ENCODE results near the gene GRID2.
"Not testable (repeated sequence)": the region's sequence is repeated elsewhere in the genome, so short reads cannot be mapped to it uniquely, and the experiment has no call there.

The GRID2 gene

GRCh38 chr4:92303621-92304027, at the start of gene GRID2:
GRID2 (plus strand) TSS chr4:92303966.
- no peak for DNase-seq (ENCODE audit: low spot score)

- no peak for DNase-seq (ENCODE audit: low spot score)
Measured at GRCh38 chr4:92253986-92254671, 49.6 kb upstream of the GRID2 start.

- no peak for DNase-seq (ENCODE audit: low spot score)
Measured at GRCh38 chr4:92254767-92255442, 48.9 kb upstream of the GRID2 start.

GRCh38 chr4:92255920-92256244, 47.9 kb upstream of the GRID2 start:
- no peak for DNase-seq (ENCODE audit: low spot score)

GRCh38 chr4:92257931-92258857, 45.6 kb upstream of the GRID2 start:
- no peak for DNase-seq (ENCODE audit: low spot score)

GRCh38 chr4:92261256-92261655, 42.5 kb upstream of the GRID2 start:
- no peak for DNase-seq (ENCODE audit: low spot score)

- DNase-seq (ENCODE audit: low spot score), result no peak
Measured at GRCh38 chr4:92262371-92262770, 41.4 kb upstream of the GRID2 start.

- no peak for DNase-seq (ENCODE audit: low spot score)
Measured at GRCh38 chr4:92263010-92263409, 40.8 kb upstream of the GRID2 start.

- no peak for DNase-seq (ENCODE audit: low spot score)
Measured at GRCh38 chr4:92263575-92263974, 40.2 kb upstream of the GRID2 start.

- DNase-seq (ENCODE audit: low spot score), result no peak
Measured at GRCh38 chr4:92264163-92264562, 39.6 kb upstream of the GRID2 start.

GRCh38 chr4:92265021-92265420, 38.7 kb upstream of the GRID2 start:
- DNase-seq (ENCODE audit: low spot score), result no peak

- no peak for DNase-seq (ENCODE audit: low spot score)
Measured at GRCh38 chr4:92265798-92266197, 38.0 kb upstream of the GRID2 start.

GRCh38 chr4:92266521-92266920, 37.2 kb upstream of the GRID2 start:
- no peak for DNase-seq (ENCODE audit: low spot score)

- DNase-seq (ENCODE audit: low spot score), result no peak
Measured at GRCh38 chr4:92268642-92269041, 35.1 kb upstream of the GRID2 start.

GRCh38 chr4:92270908-92271307, 32.9 kb upstream of the GRID2 start:
- DNase-seq (ENCODE audit: low spot score), result no peak

GRCh38 chr4:92271551-92271950, 32.2 kb upstream of the GRID2 start:
- not testable (repeated sequence) for DNase-seq (ENCODE audit: low spot score)

GRCh38 chr4:92277057-92277881, 26.5 kb upstream of the GRID2 start:
- DNase-seq (ENCODE audit: low spot score), result not testable (repeated sequence)

- no peak for DNase-seq (ENCODE audit: low spot score)
Measured at GRCh38 chr4:92279296-92279695, 24.5 kb upstream of the GRID2 start.

- no peak for DNase-seq (ENCODE audit: low spot score)
Measured at GRCh38 chr4:92299152-92299551, 4.6 kb upstream of the GRID2 start.

GRCh38 chr4:92304121-92304520, 355 bp downstream of the GRID2 start:
- no peak for DNase-seq (ENCODE audit: low spot score)

- DNase-seq (ENCODE audit: low spot score), result no peak
Measured at GRCh38 chr4:92304606-92305005, 840 bp downstream of the GRID2 start.
